ENCODE measurements around the gene NELFCD. TPM values are rescaled to one million over a fixed set of nuclear protein-coding genes. Genes with fewer than 3 reads are reported as not detected.

Gene NELFCD
- total and polyA plus RNA-seq, 10 of the 15 experiments (the other 5 are each of a cell fraction or from before 2014, with no cell fraction given): 8.9 to 109 (median 82.9) TPM

DNA sequence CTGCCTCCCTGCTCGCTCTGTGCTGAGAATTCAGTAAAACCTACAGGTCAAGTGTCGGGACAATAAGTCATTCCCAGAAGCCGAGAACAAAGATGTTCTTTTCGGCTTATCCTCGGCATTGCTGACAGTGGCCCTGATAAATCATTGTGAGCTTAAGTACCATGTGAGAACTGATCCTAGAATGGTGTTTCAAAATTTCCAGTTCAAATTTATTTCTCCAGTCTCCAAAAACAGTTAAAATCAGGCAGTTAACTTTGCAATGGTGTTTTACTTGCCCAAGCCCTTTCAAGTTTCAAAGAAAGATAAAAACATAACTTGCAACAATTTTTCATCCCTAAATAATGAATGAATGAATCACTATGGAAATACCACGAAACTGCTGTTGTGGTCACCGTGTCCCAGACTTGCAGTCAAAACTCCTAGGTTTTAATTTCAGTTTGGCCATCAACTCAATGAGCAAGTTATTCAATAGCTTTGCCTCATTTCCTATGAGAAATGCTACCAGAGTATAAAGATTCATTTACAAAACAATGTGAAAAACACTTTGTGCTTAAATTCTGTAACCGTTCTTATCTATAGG lies 46.8 kb downstream of the NELFCD start (continued):
- TF ChIP-seq BRCA1 (IDR thresholded peaks at IDR 0.05; ENCODE audit: low read depth, low read length) (no peak), STAT1 (conservative IDR thresholded peaks at IDR 0.05) (no peak), SP1 (IDR thresholded peaks at IDR 0.05; ENCODE audit: low read depth, low read length) (no peak), MEF2B (IDR thresholded peaks at IDR 0.05; ENCODE audit: partially characterized antibody, poor library complexity, severe bottlenecking) (no peak), RUNX3 (IDR thresholded peaks at IDR 0.05; ENCODE audit: low read length) (no peak), RFX5 (IDR thresholded peaks at IDR 0.05; ENCODE audit: low read depth, low read length) (no peak), WRNIP1 (IDR thresholded peaks at IDR 0.05; ENCODE audit: borderline replicate concordance, low read depth, low read length) (no peak), NBN (IDR thresholded peaks at IDR 0.05) (no peak), KAT2A (conservative IDR thresholded peaks at IDR 0.05; ENCODE audit: control insufficient read depth, low read depth, low read length) (no peak), ZNF274 (IDR thresholded peaks at IDR 0.05; ENCODE audit: insufficient read depth, insufficient read length) (no peak), HDGF (IDR thresholded peaks at IDR 0.05) (no peak)
- TF ChIP-seq, protein P1, sequence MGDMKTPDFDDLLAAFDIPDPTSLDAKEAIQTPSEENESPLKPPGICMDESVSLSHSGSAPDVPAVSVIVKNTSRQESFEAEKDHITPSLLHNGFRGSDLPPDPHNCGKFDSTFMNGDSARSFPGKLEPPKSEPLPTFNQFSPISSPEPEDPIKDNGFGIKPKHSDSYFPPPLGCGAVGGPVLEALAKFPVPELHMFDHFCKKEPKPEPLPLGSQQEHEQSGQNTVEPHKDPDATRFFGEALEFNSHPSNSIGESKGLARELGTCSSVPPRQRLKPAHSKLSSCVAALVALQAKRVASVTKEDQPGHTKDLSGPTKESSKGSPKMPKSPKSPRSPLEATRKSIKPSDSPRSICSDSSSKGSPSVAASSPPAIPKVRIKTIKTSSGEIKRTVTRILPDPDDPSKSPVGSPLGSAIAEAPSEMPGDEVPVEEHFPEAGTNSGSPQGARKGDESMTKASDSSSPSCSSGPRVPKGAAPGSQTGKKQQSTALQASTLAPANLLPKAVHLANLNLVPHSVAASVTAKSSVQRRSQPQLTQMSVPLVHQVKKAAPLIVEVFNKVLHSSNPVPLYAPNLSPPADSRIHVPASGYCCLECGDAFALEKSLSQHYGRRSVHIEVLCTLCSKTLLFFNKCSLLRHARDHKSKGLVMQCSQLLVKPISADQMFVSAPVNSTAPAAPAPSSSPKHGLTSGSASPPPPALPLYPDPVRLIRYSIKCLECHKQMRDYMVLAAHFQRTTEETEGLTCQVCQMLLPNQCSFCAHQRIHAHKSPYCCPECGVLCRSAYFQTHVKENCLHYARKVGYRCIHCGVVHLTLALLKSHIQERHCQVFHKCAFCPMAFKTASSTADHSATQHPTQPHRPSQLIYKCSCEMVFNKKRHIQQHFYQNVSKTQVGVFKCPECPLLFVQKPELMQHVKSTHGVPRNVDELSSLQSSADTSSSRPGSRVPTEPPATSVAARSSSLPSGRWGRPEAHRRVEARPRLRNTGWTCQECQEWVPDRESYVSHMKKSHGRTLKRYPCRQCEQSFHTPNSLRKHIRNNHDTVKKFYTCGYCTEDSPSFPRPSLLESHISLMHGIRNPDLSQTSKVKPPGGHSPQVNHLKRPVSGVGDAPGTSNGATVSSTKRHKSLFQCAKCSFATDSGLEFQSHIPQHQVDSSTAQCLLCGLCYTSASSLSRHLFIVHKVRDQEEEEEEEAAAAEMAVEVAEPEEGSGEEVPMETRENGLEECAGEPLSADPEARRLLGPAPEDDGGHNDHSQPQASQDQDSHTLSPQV (IDR thresholded peaks at IDR 0.05): no peak
